ENCODE measurements around the gene SMPD1. TPM values are rescaled to one million over a fixed set of nuclear protein-coding genes. Genes with fewer than 3 reads are reported as not detected.

SMPD1 gene
- total and polyA plus RNA-seq, 9 of the 15 experiments (the other 6 are each of a cell fraction or from before 2014, with no cell fraction given) = 0.90 to 9.9 (median 5.2) TPM

DNA sequence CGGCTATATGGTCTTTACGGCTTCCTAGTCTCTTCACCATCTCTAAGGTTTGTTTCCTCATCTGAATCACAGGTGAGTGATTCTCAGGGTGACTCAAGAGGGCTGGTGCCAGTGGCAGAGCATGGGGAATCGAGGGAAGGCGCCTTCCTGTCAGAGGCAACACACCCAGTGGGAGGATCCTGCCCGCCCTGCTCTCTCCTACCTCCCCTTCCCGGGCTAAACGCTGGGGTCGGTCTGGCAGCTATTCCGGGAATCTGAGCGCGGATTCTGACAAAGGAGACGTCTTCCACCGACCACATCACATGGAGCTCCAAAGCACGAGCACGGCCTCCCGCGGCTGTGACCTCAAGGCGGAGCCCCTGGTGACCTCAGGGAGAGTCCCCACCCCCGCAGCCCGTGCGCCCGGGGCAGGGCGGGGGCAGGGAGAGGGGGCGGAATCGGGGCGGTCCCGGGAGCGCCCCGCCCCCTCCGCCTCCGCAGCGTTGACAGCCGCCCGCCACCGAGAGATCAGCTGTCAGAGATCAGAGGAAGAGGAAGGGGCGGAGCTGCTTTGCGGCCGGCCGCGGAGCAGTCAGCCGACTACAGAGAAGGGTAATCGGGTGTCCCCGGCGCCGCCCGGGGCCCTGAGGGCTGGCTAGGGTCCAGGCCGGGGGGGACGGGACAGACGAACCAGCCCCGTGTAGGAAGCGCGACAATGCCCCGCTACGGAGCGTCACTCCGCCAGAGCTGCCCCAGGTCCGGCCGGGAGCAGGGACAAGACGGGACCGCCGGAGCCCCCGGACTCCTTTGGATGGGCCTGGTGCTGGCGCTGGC lies at the start of gene SMPD1 (continued):
- TF ChIP-seq, protein P1, sequence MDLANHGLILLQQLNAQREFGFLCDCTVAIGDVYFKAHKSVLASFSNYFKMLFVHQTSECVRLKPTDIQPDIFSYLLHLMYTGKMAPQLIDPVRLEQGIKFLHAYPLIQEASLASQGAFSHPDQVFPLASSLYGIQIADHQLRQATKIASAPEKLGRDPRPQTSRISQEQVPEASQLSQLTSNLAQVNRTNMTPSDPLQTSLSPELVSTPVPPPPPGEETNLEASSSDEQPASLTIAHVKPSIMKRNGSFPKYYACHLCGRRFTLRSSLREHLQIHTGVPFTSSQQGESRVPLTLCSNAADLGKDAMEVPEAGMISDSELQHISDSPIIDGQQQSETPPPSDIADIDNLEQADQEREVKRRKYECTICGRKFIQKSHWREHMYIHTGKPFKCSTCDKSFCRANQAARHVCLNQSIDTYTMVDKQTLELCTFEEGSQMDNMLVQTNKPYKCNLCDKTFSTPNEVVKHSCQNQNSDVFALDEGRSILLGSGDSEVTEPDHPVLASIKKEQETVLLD (IDR thresholded peaks at IDR 0.05) = peak; percentile 55; the same call in 1 of the 2 replicates
- TF ChIP-seq, protein P2, sequence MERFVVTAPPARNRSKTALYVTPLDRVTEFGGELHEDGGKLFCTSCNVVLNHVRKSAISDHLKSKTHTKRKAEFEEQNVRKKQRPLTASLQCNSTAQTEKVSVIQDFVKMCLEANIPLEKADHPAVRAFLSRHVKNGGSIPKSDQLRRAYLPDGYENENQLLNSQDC (CRISPR knock-in tag; IDR thresholded peaks at IDR 0.05) = no peak
- TF ChIP-seq NR2C1 (IDR thresholded peaks at IDR 0.05) (peak; percentile 88), NR2C1 (tag; IDR thresholded peaks at IDR 0.05) (peak; percentile 86), NFRKB (IDR thresholded peaks at IDR 0.05; ENCODE audit: low read depth) (no peak), TAF1 (IDR thresholded peaks at IDR 0.05; ENCODE audit: control insufficient read depth, extremely low read depth, insufficient read depth, low read length, severe bottlenecking) (peak; percentile 58), ZNF232 (CRISPR knock-in tag; IDR thresholded peaks at IDR 0.05) (0 out of 2 replicates have a peak, but pooled peaks have one; percentile 46), JUND (IDR thresholded peaks at IDR 0.05; ENCODE audit: borderline replicate concordance, low read depth, low read length) (peak; percentile 50), JUND (tag; IDR thresholded peaks at IDR 0.05; ENCODE audit: borderline replicate concordance, low read depth, low read length) (peak; percentile 45; the same call in 1 of the 3 replicates), CHD4 (IDR thresholded peaks at IDR 0.05; ENCODE audit: insufficient read depth, insufficient replicate concordance, low read depth, low read length, poor library complexity, severe bottlenecking) (peak; percentile 31), MCM2 (IDR thresholded peaks at IDR 0.05; ENCODE audit: low read depth) (no peak), ZNF282 (CRISPR knock-in tag; IDR thresholded peaks at IDR 0.05) (no peak)
- TF ChIP-seq, protein P3, sequence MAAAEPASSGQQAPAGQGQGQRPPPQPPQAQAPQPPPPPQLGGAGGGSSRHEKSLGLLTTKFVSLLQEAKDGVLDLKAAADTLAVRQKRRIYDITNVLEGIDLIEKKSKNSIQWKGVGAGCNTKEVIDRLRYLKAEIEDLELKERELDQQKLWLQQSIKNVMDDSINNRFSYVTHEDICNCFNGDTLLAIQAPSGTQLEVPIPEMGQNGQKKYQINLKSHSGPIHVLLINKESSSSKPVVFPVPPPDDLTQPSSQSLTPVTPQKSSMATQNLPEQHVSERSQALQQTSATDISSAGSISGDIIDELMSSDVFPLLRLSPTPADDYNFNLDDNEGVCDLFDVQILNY (CRISPR knock-in tag; IDR thresholded peaks at IDR 0.05) = peak; percentile 48; the same call in 1 of the 2 replicates
- TF ChIP-seq, protein P4, sequence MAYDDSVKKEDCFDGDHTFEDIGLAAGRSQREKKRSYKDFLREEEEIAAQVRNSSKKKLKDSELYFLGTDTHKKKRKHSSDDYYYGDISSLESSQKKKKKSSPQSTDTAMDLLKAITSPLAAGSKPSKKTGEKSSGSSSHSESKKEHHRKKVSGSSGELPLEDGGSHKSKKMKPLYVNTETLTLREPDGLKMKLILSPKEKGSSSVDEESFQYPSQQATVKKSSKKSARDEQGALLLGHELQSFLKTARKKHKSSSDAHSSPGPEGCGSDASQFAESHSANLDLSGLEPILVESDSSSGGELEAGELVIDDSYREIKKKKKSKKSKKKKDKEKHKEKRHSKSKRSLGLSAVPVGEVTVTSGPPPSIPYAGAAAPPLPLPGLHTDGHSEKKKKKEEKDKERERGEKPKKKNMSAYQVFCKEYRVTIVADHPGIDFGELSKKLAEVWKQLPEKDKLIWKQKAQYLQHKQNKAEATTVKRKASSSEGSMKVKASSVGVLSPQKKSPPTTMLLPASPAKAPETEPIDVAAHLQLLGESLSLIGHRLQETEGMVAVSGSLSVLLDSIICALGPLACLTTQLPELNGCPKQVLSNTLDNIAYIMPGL (CRISPR knock-in tag; IDR thresholded peaks at IDR 0.05) = 0 out of 2 replicates have a peak, but pooled peaks have one; percentile 3
- TF ChIP-seq, protein P5, sequence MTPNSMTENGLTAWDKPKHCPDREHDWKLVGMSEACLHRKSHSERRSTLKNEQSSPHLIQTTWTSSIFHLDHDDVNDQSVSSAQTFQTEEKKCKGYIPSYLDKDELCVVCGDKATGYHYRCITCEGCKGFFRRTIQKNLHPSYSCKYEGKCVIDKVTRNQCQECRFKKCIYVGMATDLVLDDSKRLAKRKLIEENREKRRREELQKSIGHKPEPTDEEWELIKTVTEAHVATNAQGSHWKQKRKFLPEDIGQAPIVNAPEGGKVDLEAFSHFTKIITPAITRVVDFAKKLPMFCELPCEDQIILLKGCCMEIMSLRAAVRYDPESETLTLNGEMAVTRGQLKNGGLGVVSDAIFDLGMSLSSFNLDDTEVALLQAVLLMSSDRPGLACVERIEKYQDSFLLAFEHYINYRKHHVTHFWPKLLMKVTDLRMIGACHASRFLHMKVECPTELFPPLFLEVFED (CRISPR knock-in tag; conservative IDR thresholded peaks at IDR 0.05) = no peak

All from K562 (cell line).